HG02642 (cell line): ENCODE data around the gene ADGRV1.
"Not testable (repeated sequence)": the region's sequence is repeated elsewhere in the genome, so short reads cannot be mapped to it uniquely, and the experiment has no call there.

Source experiments
- ATAC-seq: cut with Tn5 transposase; IDR thresholded peaks from one replicate; pipeline ENCODE4 v1.9.1; 2021; ENCODE audit warnings: mild to moderate bottlenecking; ENCODE audit not compliant: unreplicated experiment, poor library complexity

ADGRV1 gene

DNA sequence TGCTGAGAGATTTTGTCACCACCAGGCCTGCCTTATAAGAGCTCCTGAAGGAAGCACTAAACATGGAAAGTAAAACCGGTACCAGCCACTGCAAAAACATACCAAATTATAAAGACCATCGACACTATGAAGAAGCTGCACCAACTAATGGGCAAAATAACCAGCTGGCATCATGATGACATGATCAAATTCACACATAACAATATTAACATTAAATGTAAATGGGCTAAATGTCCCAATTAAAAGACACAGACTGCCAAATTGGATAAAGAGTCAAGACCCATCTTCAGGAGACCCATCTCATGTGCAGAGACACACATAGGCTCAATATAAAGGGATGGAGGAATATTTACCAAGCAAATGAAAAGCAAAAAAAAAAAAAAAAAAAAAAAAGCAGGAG is 238.3 kb downstream of the ADGRV1 start:
- ATAC-seq = not testable (repeated sequence)

DNA sequence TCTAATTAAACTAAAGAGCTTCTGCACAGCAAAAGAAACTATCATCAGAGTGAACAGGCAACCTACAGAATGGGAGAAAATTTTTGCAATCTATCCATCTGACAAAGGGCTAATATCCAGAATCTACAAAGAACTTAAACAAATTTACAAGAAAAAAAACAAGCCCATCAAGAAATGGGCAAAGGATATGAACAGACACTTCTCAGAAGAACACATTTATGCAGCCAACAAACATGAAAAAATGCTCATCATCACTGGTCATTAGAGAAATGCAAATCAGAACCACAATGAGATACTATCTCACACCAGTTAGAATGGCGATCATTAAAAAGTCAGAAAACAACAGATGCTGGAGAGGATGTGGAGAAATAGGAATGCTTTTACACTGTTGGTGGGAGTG is 241.5 kb downstream of the ADGRV1 start:
- not testable (repeated sequence) for ATAC-seq

DNA sequence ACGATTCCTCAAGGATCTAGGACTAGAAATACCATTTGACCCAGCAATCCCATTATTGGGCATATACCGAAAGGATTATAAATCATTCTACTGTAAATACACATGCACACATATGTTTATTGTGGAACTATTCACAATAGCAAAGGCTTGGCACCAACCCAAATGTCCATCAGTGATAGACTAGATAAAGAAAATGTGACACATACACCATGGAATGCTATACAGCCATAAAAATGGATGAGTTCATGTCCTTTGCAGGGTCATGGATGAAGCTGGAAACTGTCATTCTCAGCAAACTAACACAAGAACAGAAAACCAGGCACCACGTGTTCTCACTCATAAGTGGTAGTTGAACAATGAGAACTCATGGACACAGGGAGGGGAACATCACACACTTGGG is 241.9 kb downstream of the ADGRV1 start:
- ATAC-seq = not testable (repeated sequence)

DNA sequence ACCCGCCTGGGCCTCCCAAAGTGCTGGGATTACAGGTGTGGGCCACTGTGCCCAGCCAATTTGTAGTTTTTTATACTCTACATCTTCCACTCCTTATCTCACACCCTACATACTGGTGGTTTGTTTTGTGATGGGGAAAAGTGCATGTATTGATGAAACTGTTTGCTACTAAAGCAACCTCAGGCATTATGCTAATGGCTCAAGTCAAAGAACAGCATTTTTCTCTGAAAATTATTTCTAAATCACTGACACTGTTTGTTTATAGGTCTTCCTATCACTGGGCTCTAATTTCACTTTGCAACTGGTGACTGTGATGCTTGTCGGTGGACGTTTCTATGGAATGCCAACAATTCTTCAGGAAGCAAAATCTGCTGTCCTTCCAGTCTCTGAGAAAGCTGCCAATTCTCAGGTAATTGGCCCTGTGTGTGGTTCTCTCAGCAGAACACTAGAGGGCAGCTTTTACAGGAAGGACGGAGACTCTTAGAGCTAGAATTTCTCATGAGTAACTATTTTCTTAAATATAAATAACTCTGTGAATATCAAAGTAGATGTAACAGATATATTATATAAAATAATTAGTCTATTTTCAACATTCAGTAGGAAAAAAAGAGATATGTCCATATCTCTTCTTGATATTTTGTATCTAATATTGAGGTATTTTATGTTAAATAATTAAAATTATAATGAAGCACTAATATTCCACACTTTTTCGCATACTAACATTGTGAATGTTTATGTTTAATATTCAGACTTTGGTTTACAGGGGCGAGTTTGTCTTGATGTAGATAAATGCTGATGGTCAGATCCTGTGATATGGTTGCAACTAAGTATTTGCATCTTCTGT is 244.1 kb downstream of the ADGRV1 start:
- peak; percentile 75 for ATAC-seq

DNA sequence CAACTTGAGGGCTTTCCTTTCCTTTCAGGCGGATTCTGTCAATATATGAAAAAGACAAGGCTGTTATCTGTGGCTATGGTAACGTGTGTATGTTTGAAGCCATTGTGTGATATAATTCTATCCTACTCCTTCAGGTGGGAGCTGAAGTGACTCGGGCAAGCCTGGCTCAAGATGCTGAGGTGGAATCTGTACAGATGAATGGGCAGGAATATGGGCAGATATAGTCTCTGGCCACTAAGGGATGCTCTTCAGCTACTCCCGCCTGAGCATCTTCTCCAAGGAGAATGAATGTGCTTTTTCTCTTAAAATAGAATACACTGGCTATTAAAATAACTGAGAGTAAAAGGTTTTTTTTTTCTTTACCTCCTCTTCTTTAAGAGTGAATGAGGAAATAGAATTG is 244.8 kb downstream of the ADGRV1 start:
- ATAC-seq = no peak

DNA sequence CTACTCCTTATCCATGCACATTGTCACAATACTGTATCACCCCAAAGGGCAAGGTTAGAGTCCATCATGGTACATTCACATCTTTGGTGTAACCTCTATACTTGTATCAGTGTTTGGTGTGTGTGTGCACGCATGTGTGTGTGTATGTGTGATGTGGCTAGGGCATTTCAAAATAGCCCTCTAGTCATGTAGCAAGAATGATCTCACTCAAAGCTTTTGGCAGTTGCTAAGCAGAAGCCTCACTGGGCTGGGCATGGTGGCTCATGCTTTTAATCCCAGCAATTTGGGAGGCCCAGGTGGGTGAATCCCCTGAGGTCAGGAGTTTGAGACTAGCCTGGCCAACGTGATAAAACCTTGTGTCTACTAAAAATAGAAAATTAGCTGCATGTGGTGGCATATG is 245.3 kb downstream of the ADGRV1 start:
- ATAC-seq = no peak

DNA sequence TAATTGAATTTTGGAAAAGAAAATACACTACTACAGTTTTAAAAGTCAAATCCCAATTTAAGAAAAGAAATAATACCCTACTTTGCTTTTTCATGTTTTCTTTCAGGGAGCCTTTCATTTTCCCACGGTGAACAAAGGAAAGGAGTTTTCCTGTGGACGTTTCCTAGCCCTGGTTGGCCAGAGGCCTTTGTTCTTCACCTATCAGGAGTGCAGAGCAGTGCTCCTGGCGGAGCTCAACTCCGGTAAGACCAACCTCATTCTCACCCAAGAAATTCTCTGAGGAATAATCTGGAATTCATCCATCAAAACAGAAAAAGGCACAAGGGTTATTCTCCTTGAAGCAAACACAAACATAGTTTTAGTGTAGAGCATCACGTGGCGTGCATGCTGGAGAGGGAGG is 248.9 kb downstream of the ADGRV1 start:
- no peak for ATAC-seq

DNA sequence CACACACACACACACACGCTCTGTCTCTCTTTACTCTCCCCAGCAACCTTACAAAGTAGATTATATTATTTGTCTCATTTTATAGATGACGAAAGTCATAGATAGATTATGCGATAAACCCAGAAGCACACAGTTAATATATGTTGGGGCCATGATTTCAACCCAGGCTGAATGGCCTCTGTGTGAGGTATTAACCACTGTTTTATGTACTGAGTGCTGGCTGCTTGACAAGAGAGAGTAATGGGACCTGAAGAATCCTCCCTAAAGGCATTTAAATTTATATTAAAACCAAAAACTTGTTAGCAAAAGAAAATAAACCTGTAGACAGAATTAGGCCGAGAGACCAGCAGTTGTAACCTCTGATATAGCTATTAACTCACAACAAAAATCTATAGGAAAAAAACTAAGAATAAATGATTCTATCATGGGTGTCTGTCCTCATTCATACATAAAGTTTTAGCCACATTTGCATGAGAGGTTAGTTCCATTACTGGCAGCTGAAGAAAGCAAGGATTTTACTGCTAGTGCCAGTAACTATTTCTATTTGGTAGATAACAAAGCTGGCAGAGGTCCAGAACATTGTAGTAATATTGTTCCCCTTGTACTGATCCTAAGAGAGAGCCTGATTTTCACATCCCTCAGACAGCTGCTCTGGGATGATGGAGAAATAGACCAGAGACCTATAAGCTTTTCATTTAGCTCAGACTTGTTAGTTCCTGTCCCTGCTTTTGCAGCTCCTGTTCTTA is 250.9 kb downstream of the ADGRV1 start:
- no peak for ATAC-seq

DNA sequence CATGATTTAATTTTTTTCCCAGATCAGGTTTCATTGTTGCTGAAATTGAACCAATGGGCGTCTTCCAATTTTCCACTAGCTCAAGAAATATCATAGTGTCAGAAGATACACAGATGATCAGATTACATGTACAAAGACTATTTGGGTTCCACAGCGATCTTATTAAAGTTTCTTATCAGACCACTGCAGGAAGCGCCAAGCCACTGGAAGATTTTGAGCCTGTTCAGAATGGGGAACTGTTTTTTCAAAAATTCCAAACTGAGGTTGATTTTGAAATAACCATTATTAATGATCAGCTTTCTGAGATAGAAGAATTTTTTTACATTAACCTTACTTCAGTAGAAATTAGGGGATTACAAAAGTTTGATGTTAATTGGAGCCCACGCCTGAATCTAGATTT is 251.6 kb downstream of the ADGRV1 start:
- ATAC-seq = no peak

DNA sequence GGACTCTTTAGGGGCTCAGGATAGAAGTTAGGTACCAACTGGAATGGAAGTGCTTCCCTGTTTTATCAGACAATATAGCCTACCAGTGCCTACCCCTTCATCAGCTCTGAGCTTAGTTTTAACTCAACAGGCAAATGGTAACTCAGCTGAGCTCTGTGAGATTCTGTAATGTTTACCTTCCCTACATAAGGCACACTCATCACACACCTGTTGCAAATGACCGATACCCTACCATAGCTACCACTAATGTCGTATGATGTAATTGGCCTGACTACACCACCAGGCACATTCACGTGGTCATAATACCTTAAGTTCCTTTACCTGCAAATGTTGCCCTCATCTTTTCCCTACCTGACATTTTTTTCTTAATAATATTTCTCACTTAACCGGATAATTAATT is 254.8 kb downstream of the ADGRV1 start:
- no peak for ATAC-seq

DNA sequence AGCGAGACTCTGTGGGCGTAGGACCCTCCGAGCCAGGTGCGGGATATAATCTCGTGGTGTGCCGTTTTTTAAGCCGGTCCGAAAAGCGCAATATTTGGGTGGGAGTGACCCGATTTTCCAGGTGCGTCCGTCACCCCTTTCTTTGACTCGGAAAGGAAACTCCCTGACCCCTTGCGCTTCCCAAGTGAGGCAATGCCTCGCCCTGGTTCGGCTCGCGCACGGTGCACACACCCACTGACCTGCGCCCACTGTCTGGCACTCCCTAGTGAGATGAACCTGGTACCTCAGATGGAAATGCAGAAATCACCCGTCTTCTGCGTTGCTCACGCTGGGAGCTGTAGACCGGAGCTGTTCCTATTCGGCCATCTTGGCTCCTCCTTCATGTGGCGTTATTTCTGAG is 263.5 kb downstream of the ADGRV1 start:
- ATAC-seq = not testable (repeated sequence)

DNA sequence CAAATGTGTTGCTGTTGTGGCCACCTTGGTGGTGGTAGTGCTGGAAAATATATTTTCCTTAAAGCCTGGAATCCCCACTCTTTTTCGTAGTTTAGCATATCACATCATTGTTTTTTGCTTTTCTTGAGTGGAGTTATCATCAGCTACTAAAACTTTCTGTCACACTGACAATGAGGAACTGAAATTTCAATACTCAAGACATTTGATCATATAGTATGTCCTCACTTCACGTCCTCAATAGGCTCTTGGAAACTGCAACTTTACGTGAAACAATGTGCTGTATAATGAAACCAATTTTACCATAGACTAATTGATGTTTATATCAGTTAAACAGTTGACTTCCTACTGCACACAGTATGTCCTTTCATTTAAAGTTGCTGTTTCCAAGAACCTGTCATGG is 265.8 kb downstream of the ADGRV1 start:
- no peak for ATAC-seq

DNA sequence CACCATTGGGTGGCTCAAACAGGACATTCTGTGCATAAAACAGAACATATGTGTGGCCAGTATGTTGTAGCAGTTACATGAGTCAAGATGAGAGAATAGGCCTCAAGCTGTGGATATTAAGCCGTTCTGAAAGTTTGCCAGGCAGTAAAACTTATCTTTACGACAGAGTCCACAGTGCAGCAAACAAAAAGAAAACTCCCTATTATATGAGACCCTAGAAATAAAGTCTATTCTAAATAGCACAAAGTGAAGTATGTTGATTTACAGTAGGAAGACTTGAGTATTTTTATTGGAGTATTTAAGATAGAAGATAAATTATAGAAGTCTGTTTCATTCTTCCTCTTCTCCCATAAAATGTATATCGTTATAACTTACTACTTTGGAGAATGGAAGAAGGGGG is 271.5 kb downstream of the ADGRV1 start:
- ATAC-seq = no peak

DNA sequence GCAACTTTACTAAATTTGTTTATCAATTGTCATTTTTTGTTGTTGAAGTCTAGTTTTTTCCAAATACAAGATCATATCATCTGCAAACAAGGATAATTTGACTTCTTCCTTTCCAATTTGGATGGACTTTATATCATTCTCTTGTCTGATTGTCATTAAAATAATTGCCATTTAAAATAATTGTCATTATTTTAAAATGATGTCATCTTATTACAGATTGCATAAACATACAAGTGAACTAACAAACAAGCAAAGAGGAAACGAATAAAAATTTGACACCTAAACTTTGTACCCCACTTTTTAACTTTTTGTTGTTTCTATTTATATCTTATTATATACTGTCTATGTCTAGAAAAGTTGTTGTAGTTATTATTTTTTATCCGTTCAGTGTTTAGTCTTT is 275.2 kb downstream of the ADGRV1 start:
- ATAC-seq = no peak

DNA sequence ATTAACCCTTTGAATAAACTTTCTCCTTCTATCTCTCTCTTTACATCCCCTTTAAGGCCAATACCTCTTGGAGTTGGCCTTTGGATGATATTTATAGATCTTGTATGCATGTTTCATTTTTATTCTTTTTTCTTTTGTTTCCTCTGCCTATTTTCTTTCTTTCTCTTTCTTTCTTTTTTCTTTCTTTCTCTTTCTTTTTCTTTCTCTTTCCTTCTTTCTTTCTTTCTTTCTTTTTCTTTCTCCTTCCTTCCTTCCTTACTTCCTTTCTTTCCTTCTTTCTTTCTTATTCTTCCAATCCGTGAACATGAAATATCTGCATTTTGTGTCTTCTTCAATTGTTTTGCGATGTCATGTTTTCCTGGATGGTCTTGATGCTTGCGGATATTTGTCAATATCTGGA is 276.1 kb downstream of the ADGRV1 start:
- no peak for ATAC-seq

DNA sequence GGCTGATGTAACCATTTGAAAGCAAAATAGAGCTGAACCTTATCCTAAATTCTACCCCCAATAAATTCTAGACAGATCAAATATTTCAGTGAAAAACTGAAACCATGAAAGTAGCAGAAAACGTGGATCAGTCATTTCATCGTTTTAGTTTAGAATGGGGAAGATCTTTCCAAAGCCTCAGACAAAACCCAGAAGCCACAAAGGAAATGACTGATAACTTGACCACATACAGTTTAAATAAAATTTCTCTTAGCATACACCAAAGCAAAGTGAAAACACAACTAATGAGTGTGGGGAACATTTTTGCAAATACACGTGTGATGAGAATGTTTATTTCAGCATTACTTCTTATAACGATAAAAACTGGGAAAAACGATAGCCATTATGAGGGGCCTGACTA is 284.8 kb downstream of the ADGRV1 start:
- ATAC-seq = no peak

DNA sequence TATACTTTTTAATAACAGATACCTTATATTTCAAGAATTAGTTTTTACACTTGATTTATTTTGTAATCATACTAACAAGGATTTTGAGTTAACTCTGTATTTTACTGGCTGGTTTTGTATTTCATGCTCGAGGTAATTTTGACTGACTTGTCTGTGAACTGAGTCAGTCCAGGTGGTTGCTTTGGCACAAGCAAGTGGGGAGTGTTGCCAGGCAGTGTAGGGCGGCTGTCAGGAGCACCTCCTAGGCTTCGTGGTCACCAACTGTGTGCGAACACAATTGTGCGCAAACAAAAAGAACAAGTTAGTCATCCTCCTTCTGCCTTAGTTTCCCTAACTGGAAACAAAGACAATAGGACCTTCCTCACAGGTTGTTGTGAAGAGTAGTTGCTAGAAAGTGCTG is 286.3 kb downstream of the ADGRV1 start:
- ATAC-seq = no peak

DNA sequence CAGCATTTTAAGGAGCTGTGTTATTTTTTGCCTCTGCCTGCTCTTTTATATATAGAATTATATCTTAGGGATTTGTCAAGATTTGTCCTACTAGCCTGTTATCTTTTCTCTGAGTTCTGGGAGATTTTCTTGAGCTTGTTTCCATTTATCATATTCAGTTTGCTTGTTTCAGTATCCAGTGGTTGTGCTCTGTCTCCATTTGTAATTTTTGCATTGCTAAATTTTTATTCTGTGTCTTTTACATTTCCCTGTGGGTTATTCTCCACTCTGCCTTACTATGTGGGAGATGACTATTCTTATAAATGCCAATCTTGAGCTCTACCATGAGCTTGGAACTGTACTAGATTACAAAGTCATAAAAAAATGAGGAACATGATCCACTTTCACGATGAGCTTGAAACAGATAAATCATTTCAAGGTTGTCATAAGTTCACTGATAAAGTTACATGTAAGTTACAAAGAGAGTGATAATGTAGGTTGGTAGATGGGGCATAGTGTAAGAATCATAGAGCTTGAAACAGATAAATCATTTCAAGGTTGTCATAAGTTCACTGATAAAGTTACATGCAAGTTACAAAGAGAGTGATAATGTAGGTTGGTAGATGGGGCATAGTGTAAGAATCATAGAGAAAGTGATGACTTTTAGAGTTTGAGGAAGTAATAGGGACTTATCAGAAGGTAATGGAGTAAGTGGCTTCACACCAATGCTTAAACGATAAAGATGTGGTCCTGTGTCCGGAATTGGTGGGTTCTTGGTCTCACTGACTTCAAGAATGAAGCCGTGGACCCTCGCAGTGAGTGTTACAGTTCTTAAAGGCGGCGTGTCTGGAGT is 287.3 kb downstream of the ADGRV1 start:
- no peak for ATAC-seq

DNA sequence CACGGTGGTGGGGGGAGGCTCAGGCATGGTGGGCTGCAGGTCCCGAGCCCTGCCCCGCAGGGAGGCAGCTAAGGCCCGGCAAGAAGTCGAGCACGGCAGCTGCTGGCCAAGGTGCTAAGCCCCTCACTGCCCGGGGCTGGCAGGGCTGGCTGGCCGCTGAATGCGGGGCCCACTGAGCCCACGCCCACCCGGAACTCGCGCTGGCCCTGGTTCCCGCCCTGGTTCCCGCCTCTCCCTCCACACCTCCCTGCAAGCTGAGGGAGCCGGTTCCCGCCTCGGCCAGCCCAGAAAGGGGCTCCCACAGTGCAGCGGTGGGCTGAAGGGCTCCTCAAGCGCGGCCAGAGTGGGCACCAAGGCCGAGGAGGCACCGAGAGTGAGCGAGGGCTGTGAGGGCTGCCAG is 289.0 kb downstream of the ADGRV1 start:
- not testable (repeated sequence) for ATAC-seq

DNA sequence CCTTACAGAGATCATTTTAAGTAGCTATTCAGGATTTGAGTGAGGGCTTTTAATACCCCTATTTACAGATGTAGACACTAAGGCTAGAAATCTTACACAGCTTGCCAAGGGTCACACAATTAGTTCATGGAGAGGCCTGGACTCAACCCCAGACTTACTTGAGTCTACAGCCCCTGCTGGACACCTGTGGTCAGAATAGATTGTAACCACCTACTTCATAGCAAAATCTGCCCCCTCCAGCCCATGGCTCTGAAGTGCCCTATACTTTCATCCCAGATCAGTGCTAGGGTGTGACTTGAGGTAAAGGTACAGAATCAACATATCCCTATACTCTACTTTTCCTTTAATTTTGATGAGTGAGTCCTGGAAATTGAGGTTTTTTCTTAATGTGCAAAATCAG is 291.3 kb downstream of the ADGRV1 start:
- ATAC-seq = no peak

DNA sequence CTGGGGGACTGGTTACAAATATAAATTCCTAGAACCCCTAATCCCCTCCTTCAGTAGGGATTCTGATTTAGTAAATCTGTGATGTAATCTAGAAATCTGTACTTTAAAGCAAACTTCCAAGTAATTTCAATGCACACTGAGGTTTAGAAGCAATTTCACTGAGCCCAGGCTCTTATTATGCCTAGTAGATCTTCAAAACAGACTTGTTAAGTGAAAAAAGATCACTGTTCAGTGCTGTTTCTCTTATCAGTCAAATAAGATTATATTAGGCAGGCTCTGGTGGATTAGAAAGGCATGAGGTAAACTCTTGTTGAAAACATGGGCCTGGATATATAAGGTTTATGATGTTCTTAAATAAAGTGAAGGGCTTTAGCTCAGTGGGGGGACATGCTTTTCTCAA is 293.9 kb downstream of the ADGRV1 start:
- ATAC-seq = no peak
